Body of pancreas (tissue), 4 donors: Measurements from ENCODE around the gene HIC1. TPM values are rescaled to one million over a fixed set of nuclear protein-coding genes. Genes with fewer than 3 reads are reported as not detected.
A peak's percentile ranks its signal among the peaks of the same experiment; 100 is the strongest.

Experiments
- ATAC-seq: fragments of 150-250 bp; one replicate; pipeline ENCODE4 v1.9.1; 2016
- DNase-seq, 4 donors: peaks; one replicate each; pipeline ENCODE4 v3.0.0-alpha.2; 2019
- H3K27ac ChIP-seq, 4 donors: fragments of 200-600 bp; sonication (generic); 1 replicate in 3 of 4; 2 replicates in 1 of 4; pipeline versions ENCODE4 v1.5.1 to v1.6.1; 2016 to 2019; ENCODE audit warnings: mild to moderate bottlenecking in 1 of 4, mixed read lengths in 1 of 4, moderate library complexity in 1 of 4
- H3K27me3 ChIP-seq, 2 donors: fragments of 200-600 bp; sonication (generic); one replicate each; pipeline ENCODE4 v1.6.0; 2016; ENCODE audit warnings: mild to moderate bottlenecking in 1 of 2
- H3K36me3 ChIP-seq, 2 donors: fragments of 200-600 bp; sonication (generic); replicated peaks in 1 of 2; 2 replicates each; pipeline ENCODE4 v1.5.1; 2016; ENCODE audit warnings: low read depth in 2 of 2; ENCODE audit not compliant: insufficient read depth in 1 of 2
- H3K4me1 ChIP-seq: fragments of 200-600 bp; sonication (generic); one replicate; pipeline ENCODE4 v1.6.0; 2016
- H3K4me3 ChIP-seq, 2 donors: fragments of 200-600 bp; sonication (generic); 1 replicate in 1 of 2; 2 replicates in 1 of 2; pipeline ENCODE4 v1.5.1; 2016 to 2019
- H3K9me3 ChIP-seq, 3 donors: fragments of 200-600 bp; sonication (generic); 1 replicate in 2 of 3; 2 replicates in 1 of 3; pipeline ENCODE4 v1.5.1; 2016
- POLR2A ChIP-seq, 3 donors: fragments of 450-650 bp; IDR thresholded peaks; one replicate each; pipeline ENCODE4 v1.6.1; 2016; ENCODE audit warnings: antibody characterized with exemption in 3 of 3, mild to moderate bottlenecking in 2 of 3
- WGBS, 2 donors: methylation state at CpG; one replicate each; pipeline ENCODE4 v1.1.5; 2017; 5-methylcytosine and 5-hydroxymethylcytosine counted together
- intact Hi-C: fragments of 100-400 bp; cut with DNase I; formaldehyde crosslinking; loops from one replicate; pipeline ENCODE4 v1.15.1; 2023
- total RNA-seq, 2 donors: library from RNA; depleted of rRNA; stranded (reverse); fragments of >200 nt; gene quantifications; one replicate each; pipeline ENCODE4 v1.1.0, GENCODE V29; 2016
- TF ChIP-seq, protein P1 (sequence below), 7 experiments: fragments of 450-650 bp in 4 of 7; fragments of 200-600 bp in 3 of 7; sonication (generic) in 3 of 7; IDR thresholded peaks; one replicate each; pipeline ENCODE4 v1.5.1; 2016 to 2019; ENCODE audit warnings: antibody characterized with exemption in 7 of 7

Gene HIC1
- total RNA-seq, 2 donors from 2014 or later = 9.6 to 18.1 TPM

DNA sequence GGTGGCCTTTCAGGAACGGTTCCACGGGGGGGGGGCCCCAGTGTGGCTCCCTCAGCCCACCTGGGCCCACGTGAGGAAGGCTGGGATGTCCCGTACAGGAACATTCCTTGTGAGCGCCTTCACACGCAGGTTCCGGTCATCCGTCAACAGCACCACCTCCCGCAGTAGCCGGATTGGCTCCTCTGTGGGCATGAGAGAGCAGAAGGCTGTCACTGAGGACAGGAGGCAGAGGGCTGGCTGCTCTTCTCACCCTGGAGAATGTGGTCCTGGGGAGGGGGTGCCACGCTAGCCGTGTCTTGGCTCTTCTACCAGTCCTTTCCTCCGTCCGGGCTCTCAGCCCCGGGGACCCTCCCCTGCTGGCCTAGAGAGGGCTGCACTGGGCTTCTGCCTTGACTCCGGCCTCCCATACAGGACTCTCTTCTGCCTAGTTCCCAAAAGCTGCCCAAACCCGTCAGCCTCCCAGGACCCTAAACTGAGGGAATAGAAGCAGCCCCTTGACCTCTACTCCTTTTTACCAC lies 6.6 kb downstream of the HIC1 start:
- Histone ChIP-seq H3K4me3 (no peak overlapping the region), H3K9me3 (no peaks in the 10 kb centered on the region), H3K27ac (peak overlapping the region in 2 of 4 donors; percentile 27 to 30), H3K27me3 (peaks cover 0 to 19% of the 10 kb centered on the region in 2 donors), H3K36me3 (peaks cover 0 to 8% of the 10 kb centered on the region in 2 donors), H3K4me1 (peaks cover 26% of the 10 kb centered on the region)
- ATAC-seq (no peak), DNase-seq (peak in 1 of 4 donors; percentile 11)
- no peak for TF ChIP-seq POLR2A (IDR thresholded peaks at IDR 0.05)
- TF ChIP-seq, protein P1, sequence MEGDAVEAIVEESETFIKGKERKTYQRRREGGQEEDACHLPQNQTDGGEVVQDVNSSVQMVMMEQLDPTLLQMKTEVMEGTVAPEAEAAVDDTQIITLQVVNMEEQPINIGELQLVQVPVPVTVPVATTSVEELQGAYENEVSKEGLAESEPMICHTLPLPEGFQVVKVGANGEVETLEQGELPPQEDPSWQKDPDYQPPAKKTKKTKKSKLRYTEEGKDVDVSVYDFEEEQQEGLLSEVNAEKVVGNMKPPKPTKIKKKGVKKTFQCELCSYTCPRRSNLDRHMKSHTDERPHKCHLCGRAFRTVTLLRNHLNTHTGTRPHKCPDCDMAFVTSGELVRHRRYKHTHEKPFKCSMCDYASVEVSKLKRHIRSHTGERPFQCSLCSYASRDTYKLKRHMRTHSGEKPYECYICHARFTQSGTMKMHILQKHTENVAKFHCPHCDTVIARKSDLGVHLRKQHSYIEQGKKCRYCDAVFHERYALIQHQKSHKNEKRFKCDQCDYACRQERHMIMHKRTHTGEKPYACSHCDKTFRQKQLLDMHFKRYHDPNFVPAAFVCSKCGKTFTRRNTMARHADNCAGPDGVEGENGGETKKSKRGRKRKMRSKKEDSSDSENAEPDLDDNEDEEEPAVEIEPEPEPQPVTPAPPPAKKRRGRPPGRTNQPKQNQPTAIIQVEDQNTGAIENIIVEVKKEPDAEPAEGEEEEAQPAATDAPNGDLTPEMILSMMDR (IDR thresholded peaks at IDR 0.05) = no peak
- WGBS, 2 donors = 80 to 87% methylated on average over 12 to 17 of the region's 17 CpGs
- intact Hi-C loops = no loop called here

DNA sequence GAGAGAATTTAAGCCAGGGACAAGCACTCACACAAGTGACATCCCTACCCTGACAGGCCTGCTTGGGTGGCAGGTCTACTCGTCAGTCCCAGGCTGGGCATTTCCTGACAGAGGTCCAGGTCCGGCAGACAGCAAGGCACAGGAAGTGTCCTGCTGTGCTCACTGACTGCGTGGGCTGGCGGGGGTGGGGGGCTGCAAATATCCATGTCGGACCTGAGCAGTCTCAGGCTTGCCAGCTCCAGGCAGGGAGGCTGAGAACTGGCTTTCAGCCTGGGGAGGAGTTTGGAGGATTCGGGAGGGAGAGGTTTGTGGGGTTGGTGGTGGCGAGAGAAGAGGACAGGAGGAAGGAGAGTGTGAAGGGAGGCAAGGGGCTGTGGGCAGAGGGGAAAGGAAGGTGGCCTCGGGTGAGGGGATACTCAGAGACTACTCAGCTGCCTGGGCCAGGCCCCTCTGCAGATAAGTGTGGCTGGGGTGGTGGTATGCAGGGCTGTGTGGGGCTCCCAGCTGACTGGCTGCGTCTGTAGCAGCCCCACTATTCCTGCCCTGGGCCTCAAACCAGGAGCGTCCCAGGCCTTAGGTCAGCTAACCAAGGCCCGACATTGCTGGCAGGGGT lies 7.8 kb downstream of the HIC1 start:
- H3K9me3 ChIP-seq = no peaks in the 10 kb centered on the region
- no peak for DNase-seq
- peaks cover 0 to 7% of the 10 kb centered on the region in 2 donors for H3K27me3 ChIP-seq
- peaks cover 0 to 8% of the 10 kb centered on the region in 2 donors for H3K36me3 ChIP-seq
- no peak for ATAC-seq
- TF ChIP-seq POLR2A (IDR thresholded peaks at IDR 0.05) = no peak
- TF ChIP-seq, protein P1 (IDR thresholded peaks at IDR 0.05) = no peak
- H3K27ac ChIP-seq = peak overlapping the region in 2 of 4 donors; percentile 7 to 20
- H3K4me3 ChIP-seq = no peak overlapping the region
- intact Hi-C loops = no loop called here
- H3K4me1 ChIP-seq = peaks cover 14% of the 10 kb centered on the region
- WGBS, 2 donors = 70 to 78% methylated on average over 9 to 11 of the region's 11 CpGs

DNA sequence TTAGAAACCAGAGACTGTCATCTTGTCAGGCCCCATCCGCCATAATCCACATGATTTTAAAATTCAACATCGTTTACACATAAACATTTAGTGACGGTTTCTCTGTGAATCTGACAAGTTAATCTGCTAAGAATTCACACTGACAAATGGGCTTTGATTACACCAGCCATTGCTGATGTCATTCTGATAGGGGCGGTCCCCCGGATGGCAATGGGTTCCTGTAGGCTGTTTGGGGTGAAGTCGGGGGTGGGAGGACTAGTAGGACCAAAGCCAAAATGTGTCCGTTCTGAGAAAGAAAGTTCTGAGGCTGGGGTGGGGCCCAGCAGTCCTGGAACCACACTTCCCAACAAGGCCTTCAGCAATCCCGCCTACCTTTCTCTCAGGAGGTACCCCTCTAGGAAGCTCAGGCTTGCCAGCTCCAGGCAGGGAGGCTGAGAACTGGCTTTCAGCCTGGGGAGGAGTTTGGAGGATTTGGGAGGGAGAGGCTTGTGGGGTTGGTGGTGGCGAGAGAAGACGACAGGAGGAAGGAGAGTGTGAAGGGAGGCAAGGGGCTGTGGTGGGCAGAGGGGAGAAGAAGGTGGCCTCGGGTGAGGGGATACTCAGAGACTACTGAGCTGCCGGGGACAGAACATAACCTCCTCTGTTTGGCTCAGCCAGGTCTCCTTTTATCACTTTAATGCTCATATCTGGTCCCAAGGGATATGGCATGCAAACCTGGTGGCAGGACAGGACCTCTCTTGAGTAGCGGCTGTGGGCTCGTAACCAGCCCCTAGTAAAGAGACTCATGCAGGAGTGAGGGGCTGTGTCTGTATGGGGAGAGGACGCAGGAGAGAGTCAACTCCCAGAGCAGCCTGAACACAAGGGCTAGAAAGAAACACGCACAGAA lies 8.6 kb downstream of the HIC1 start:
- Histone ChIP-seq H3K4me1 (peaks cover 6% of the 10 kb centered on the region), H3K36me3 (peaks cover 0 to 8% of the 10 kb centered on the region in 2 donors), H3K4me3 (no peak overlapping the region), H3K27ac (peak overlapping the region in 1 of 4 donors; percentile 47), H3K27me3 (no peaks in the 10 kb centered on the region), H3K9me3 (no peaks in the 10 kb centered on the region)
- DNase-seq = no peak
- no peak for ATAC-seq
- no peak for TF ChIP-seq POLR2A (IDR thresholded peaks at IDR 0.05)
- TF ChIP-seq, protein P1 (IDR thresholded peaks at IDR 0.05) = no peak
- intact Hi-C loops = no loop called here
- 79 to 88% methylated on average over 16 of the region's 16 CpGs for WGBS, 2 donors

DNA sequence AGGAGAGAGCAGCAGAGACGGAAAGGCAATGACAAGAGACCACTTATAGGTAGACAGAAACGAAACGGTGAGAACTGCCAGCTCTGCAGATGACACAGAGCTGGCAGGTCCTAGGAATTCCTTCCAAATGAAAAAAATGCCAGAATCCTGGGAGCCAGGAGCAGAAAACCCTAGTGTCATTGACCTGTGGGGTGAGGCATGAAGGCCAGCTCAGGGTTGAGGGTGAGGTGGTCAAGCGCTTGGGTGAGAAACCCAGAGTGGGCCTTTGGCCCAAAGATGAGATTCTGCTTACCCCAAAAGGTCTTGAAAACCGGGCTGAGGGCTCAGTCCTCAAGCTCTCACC lies 9.2 kb downstream of the HIC1 start:
- TF ChIP-seq, protein P1 (IDR thresholded peaks at IDR 0.05) = no peak
- TF ChIP-seq POLR2A (IDR thresholded peaks at IDR 0.05) = no peak
- 61 to 68% methylated on average over 5 of the region's 5 CpGs for WGBS, 2 donors
- Histone ChIP-seq H3K4me1 (no peaks in the 10 kb centered on the region), H3K36me3 (peaks cover 0 to 8% of the 10 kb centered on the region in 2 donors), H3K4me3 (no peak overlapping the region), H3K27me3 (no peaks in the 10 kb centered on the region), H3K27ac (peak overlapping the region in 1 of 4 donors; percentile 47), H3K9me3 (no peaks in the 10 kb centered on the region)
- ATAC-seq (no peak), DNase-seq (no peak)
- intact Hi-C loops = no loop called here
